ENCODE results near the gene REM2.

- TF ChIP-seq CTCF (IDR thresholded peaks at IDR 0.05) (peak; percentile 90), HMGXB4 (CRISPR knock-in tag; IDR thresholded peaks at IDR 0.05) (0 out of 2 replicates have a peak, but pooled peaks have one; percentile 15), CREB1 (CRISPR knock-in tag; IDR thresholded peaks at IDR 0.05) (no peak)
- TF ChIP-seq, protein P1, sequence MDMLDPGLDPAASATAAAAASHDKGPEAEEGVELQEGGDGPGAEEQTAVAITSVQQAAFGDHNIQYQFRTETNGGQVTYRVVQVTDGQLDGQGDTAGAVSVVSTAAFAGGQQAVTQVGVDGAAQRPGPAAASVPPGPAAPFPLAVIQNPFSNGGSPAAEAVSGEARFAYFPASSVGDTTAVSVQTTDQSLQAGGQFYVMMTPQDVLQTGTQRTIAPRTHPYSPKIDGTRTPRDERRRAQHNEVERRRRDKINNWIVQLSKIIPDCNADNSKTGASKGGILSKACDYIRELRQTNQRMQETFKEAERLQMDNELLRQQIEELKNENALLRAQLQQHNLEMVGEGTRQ (CRISPR knock-in tag; IDR thresholded peaks at IDR 0.05): no peak
Measured at GRCh38 chr14:22872033-22872832, 10.8 kb upstream of the REM2 start.

Data from WTC11 (cell line).